AG04449 (cell line): ENCODE results near the gene LAMA3.

Experiments used
- CTCF ChIA-PET: fragments of 350-600 bp; formaldehyde crosslinking; extraction: SDS; loops from one replicate; lab custom pipeline; 2021; ENCODE audit warnings: antibody characterized with exemption; lab: Yijun Ruan, JAX
- POLR2A ChIA-PET: fragments of 400-600, 350-600 bp; formaldehyde crosslinking; extraction: SDS; loops from one replicate; lab custom pipeline; 2020; ENCODE audit warnings: antibody characterized with exemption, inconsistent platforms; lab: Yijun Ruan, JAX
- DNase-seq: peaks from one replicate; pipeline ENCODE4 v3.0.0-alpha.2; 2010; ENCODE audit warnings: low read depth, low spot score
- H3K4me3 ChIP-seq: 2 replicates; pipeline ENCODE4 v1.5.1; 2011; ENCODE audit warnings: low read depth, mild to moderate bottlenecking, control low read depth, low read length
- CTCF ChIP-seq: IDR thresholded peaks from one replicate; pipeline ENCODE4 v1.5.1; 2011; ENCODE audit warnings: mild to moderate bottlenecking, moderate library complexity, low read length, control low read depth, inconsistent platforms; ENCODE audit not compliant: insufficient read depth; ENCODE audit errors: missing control alignments

Gene LAMA3

GRCh38 chr18:23838233-23838632, 149.0 kb downstream of the LAMA3 start:
- no peak for DNase-seq
- H3K4me3 ChIP-seq: no peak overlapping the region
- POLR2A ChIA-PET: no interaction called here
- TF ChIP-seq CTCF: no peak
- CTCF ChIA-PET: interaction anchor here (1.2 to 3.3 kb wide), 4 partner anchors 9 to 81 kb away, joined by 4 to 22 read pairs (median 5); no protein-coding TSS in a partner anchor

GRCh38 chr18:23838801-23839366, 149.6 kb downstream of the LAMA3 start:
- ChIA-PET POLR2A (no interaction called here), CTCF (interaction anchor here (1.3 to 3.3 kb wide), 3 partner anchors 10 to 80 kb away, joined by 4 to 22 read pairs (median 6); no protein-coding TSS in a partner anchor)
- TF ChIP-seq CTCF: no peak
- no peak overlapping the region; the same call in 1 of the 2 replicates for H3K4me3 ChIP-seq
- DNase-seq: no peak

GRCh38 chr18:23842305-23842704, 153.1 kb downstream of the LAMA3 start:
- DNase-seq: no peak
- H3K4me3 ChIP-seq: no peak overlapping the region
- no peak for TF ChIP-seq CTCF
- CTCF ChIA-PET: interaction anchor here (2.0 kb wide), 1 partner anchor 76 kb away, joined by 6 read pairs; no protein-coding TSS in a partner anchor
- POLR2A ChIA-PET: interaction anchor here (0.7 kb wide), 1 partner anchor 13 kb away, joined by 3 read pairs; no protein-coding TSS in a partner anchor

- DNase-seq: no peak
- CTCF ChIA-PET: interaction anchor here (1.7 kb wide), 1 partner anchor 15 kb away, joined by 3 read pairs; no protein-coding TSS in a partner anchor
- POLR2A ChIA-PET: no interaction called here
- no peak overlapping the region for H3K4me3 ChIP-seq
- no peak for TF ChIP-seq CTCF
Observed at GRCh38 chr18:23844991-23845680, 155.9 kb downstream of the LAMA3 start.

GRCh38 chr18:23845988-23846630, 156.9 kb downstream of the LAMA3 start:
- no peak for TF ChIP-seq CTCF
- no peak overlapping the region for H3K4me3 ChIP-seq
- ChIA-PET CTCF (interaction anchor here (1.7 kb wide), 1 partner anchor 16 kb away, joined by 3 read pairs; no protein-coding TSS in a partner anchor), POLR2A (no interaction called here)
- no peak for DNase-seq
